Measurements from ENCODE around the gene GPR161.

GRCh38 chr1:168087696-168088095, 49.0 kb downstream of the GPR161 start:
- no peak for TF ChIP-seq POLR2A (IDR thresholded peaks at IDR 0.05; ENCODE audit: low read length)
- TF ChIP-seq GATA1 (IDR thresholded peaks at IDR 0.05; ENCODE audit: low read depth, low read length), result no peak
